Measurements from ENCODE around the gene LRMDA. TPM values are rescaled to one million over a fixed set of nuclear protein-coding genes. Genes with fewer than 3 reads are reported as not detected.

Gene LRMDA
- total and polyA plus RNA-seq, 2 of the 4 experiments (the other 2 are of a cell fraction), result 0.07 TPM; not detected in 1

DNA sequence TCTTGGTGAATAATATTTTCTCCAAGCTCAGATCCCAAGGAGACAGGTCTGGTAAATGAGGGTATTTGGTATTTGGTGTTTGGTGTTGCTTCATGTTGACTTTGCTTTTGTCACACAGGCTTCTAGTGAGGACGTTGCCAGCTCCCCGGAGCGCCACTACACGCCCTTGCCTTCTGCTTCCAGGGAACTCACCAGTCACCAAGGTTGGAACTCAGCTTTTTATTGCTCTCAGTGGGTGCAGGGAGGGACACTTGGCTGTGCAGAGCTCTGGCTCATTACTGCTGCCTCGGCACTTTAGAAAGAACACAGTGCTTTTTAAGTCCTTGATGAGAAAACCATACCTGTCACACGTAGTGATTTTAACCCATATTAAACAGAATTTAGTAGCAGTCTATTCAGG is 892.9 kb downstream of the LRMDA start:
- Histone ChIP-seq H3K18ac (ENCODE audit: low read depth, low read length) (no peak overlapping the region), H3K23ac (ENCODE audit: low read depth, low read length) (no peak overlapping the region), H3K4me1 (ENCODE audit: control insufficient read depth, insufficient read depth, low read length) (no peaks in the 10 kb centered on the region), H3K4me3 (ENCODE audit: insufficient read depth, low read depth, low read length) (no peak overlapping the region), H3K27ac (ENCODE audit: insufficient read depth, low read length) (no peak overlapping the region), H4K5ac (ENCODE audit: low read depth, low read length) (no peak overlapping the region), H2BK20ac (ENCODE audit: low read depth, low read length) (no peak overlapping the region), H3K36me3 (ENCODE audit: control insufficient read depth, insufficient read depth, low read length) (no peaks in the 10 kb centered on the region), H2BK15ac (ENCODE audit: low read depth, low read length) (no peak overlapping the region), H2BK120ac (ENCODE audit: low read depth, low read length) (no peak overlapping the region), H3K9me3 (ENCODE audit: control insufficient read depth, insufficient read depth, low read length) (no peaks in the 10 kb centered on the region), H3K56ac (ENCODE audit: extremely low read depth, insufficient read depth, low read length) (no peak overlapping the region), H3K79me1 (ENCODE audit: low read depth in 1 of 2, low read length in 2 of 2) (no peaks in the 10 kb centered on the region), H3K4me2 (ENCODE audit: low read depth, low read length) (no peak overlapping the region), H4K20me1 (ENCODE audit: insufficient read depth, low read length) (no peaks in the 10 kb centered on the region), H3K4ac (ENCODE audit: low read depth, low read length) (no peak overlapping the region), H2AK9ac (replicated peaks; ENCODE audit: low read depth, low read length, poor library complexity) (no peak overlapping the region), H4K8ac (ENCODE audit: low read depth in 2 of 2, low read length in 2 of 2) (no peak overlapping the region), H3K14ac (replicated peaks; ENCODE audit: low read depth, low read length) (no peak overlapping the region), H3K9me1 (ENCODE audit: insufficient read depth, low read length) (no peaks in the 10 kb centered on the region), H3K9ac (ENCODE audit: low read depth, low read length) (no peak overlapping the region), H4K91ac (ENCODE audit: insufficient read depth, low read depth, low read length) (no peak overlapping the region), H2AK5ac (ENCODE audit: low read depth, low read length) (no peak overlapping the region), H2BK5ac (ENCODE audit: low read depth, low read length, poor library complexity, severe bottlenecking) (no peak overlapping the region), H2AFZ (replicated peaks; ENCODE audit: low read length, poor library complexity) (no peak overlapping the region), H3K27me3 (ENCODE audit: control insufficient read depth, insufficient read depth, low read length) (no peaks in the 10 kb centered on the region)
- 85% methylated on average over 4 of the region's 6 CpGs; no CpG with 5 or more reads in 1 of the 2 experiments for WGBS, 2 experiments (ENCODE audit: extremely low coverage in 2 of 2, insufficient read length in 1 of 2)
- dilution Hi-C loops (cut with HindIII; ENCODE audit: low sequenced_read_pairs, unreplicated experiment) (no loop called here), in situ Hi-C loops (cut with MboI; ENCODE audit: low sequenced_read_pairs) (no loop called here), intact Hi-C loops (cut with micrococcal nuclease) (no loop called here)
- BruUV-seq (replicated peaks), result no TSS peak
- DNase-seq, result no peak
- ChIA-PET CTCF (interaction anchor here (0.5 to 1.3 kb wide), 2 partner anchors 9 to 99 kb away, joined by 3 read pairs; no protein-coding TSS in a partner anchor), POLR2A (ENCODE audit: unreplicated experiment) (no interaction called here)
- TF ChIP-seq MAFK (IDR thresholded peaks at IDR 0.05; ENCODE audit: low read depth, low read length), result peak; percentile 63
- TF ChIP-seq CHD1 (IDR thresholded peaks at IDR 0.05; ENCODE audit: low read depth, low read length), result no peak
- no peak for ATAC-seq (ENCODE audit: low read depth)

Measured in IMR-90 (cell line).